Loucy (cell line): ENCODE data around the gene PCP4L1.

Source experiments
- H2AFZ ChIP-seq: fragments of 200-600 bp; sonication (generic); 2 replicates; pipeline ENCODE4 v1.6.0; 2016; ENCODE audit warnings: antibody characterized with exemption, mild to moderate bottlenecking, low read length, moderate library complexity
- H3F3A ChIP-seq: fragments of 200-600 bp; 2 replicates; pipeline ENCODE4 v1.6.0; 2016; ENCODE audit warnings: antibody characterized with exemption, low read depth, mild to moderate bottlenecking
- H3K27me3 ChIP-seq: fragments of 200-600 bp; sonication (generic); 2 replicates; pipeline ENCODE4 v1.6.1; 2014; ENCODE audit warnings: low read length, mild to moderate bottlenecking; ENCODE audit not compliant: insufficient read depth, poor library complexity, severe bottlenecking
- H3K36me3 ChIP-seq: fragments of 200-600 bp; sonication (generic); 2 replicates; pipeline ENCODE4 v1.6.1; 2016; ENCODE audit warnings: low read length; ENCODE audit not compliant: insufficient read depth
- H3K4me1 ChIP-seq: fragments of 200-600 bp; sonication (generic); 2 replicates; pipeline ENCODE4 v1.5.1; 2014; ENCODE audit warnings: low read length, mild to moderate bottlenecking; ENCODE audit not compliant: insufficient read depth, poor library complexity, severe bottlenecking
- H3K4me2 ChIP-seq: fragments of 200-600 bp; sonication (generic); 2 replicates; pipeline ENCODE4 v1.6.0; 2014; ENCODE audit warnings: antibody characterized with exemption, low read length, low read depth, mild to moderate bottlenecking; ENCODE audit not compliant: poor library complexity, severe bottlenecking
- H3K4me3 ChIP-seq: fragments of 200-600 bp; sonication (generic); 2 replicates; pipeline ENCODE4 v1.5.1; 2014; ENCODE audit warnings: low read length, mild to moderate bottlenecking, mixed read lengths; ENCODE audit not compliant: poor library complexity, severe bottlenecking
- H3K79me2 ChIP-seq: fragments of 200-600 bp; sonication (generic); 2 replicates; pipeline ENCODE4 v1.6.1; 2014; ENCODE audit warnings: low read length; ENCODE audit not compliant: insufficient read depth
- H3K9ac ChIP-seq: fragments of 200-600 bp; sonication (generic); 2 replicates; pipeline ENCODE4 v1.6.0; 2014; ENCODE audit warnings: mild to moderate bottlenecking, low read depth, low read length, moderate library complexity; ENCODE audit not compliant: poor library complexity, severe bottlenecking
- H3K9me2 ChIP-seq: fragments of 200-600 bp; sonication (generic); replicated peaks from 2 replicates; pipeline ENCODE4 v1.6.1; 2016; ENCODE audit warnings: low read depth, low read length, mixed read lengths
- H3K9me3 ChIP-seq: fragments of 200-600 bp; sonication (generic); 2 replicates; pipeline ENCODE4 v1.6.1; 2014; ENCODE audit warnings: mild to moderate bottlenecking, antibody characterized with exemption, low read length, low read depth; ENCODE audit not compliant: insufficient read depth
- H4K20me1 ChIP-seq: fragments of 200-600 bp; sonication (generic); 2 replicates; pipeline ENCODE4 v1.6.0; 2014; ENCODE audit warnings: antibody characterized with exemption, low read length, mild to moderate bottlenecking; ENCODE audit not compliant: insufficient read depth, poor library complexity, severe bottlenecking
- EZH2phosphoT487 ChIP-seq: fragments of 200-600 bp; IDR thresholded peaks from 2 replicates; pipeline ENCODE4 v1.6.1; 2018; ENCODE audit warnings: antibody characterized with exemption, mild to moderate bottlenecking, moderate library complexity, borderline replicate concordance
- TF ChIP-seq, protein P1 (sequence below): fragments of 200-600 bp; sonication (generic); conservative IDR thresholded peaks from 2 replicates; pipeline ENCODE4 v1.5.1; 2014; ENCODE audit warnings: mild to moderate bottlenecking, antibody characterized with exemption, low read length

The PCP4L1 gene

DNA sequence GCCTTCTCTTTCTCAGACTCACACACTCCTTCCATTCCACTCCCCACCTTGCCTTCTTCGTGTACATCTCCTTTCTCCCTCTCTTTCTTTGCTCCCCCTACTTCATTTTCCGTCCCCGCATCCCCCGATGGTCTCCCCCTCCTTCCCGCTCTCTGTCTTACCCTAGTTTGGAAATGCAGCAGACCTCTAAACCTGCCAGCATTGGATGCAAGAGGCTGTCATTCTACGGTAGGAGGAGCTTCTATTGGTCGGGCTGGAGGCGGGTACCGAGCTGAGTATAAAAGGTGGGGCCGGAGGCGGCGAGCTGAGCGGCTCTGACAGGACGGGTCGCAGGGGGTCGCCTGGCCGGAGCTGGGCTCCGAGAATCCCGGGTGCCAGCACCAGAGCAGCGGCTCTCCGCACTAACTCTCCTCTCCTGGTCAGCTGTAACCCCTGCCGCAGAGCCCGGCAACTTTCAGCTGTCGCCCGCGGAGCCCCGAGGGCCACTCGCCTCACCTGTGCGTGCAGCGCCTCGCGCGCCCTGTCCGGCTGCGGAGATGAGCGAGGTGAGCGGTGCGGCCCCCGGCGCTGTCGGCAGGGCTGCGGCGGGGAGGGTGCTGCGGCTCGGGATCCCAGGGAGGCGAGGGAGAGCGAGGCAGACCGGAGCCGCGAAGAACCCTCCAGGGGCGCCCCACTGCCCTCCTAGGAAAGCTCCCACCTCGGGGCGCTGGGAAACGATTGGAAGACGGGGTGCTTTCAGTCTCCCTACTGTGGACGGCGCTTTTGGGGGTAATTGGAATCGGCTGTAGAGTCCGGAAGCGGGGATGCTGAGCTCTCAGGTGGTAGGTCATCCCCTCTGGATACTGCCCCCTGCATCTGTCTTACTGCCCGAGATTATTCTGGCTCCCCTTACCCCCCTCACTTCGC, at the start of gene PCP4L1:
Gene PCP4L1, plus strand, starts transcription at position 307 of the 906 bp plus-strand sequence. Its CDS starts 230 bp downstream, at position 537.
- no peak within 1 kb of the TSS for H3K4me2 ChIP-seq

DNA sequence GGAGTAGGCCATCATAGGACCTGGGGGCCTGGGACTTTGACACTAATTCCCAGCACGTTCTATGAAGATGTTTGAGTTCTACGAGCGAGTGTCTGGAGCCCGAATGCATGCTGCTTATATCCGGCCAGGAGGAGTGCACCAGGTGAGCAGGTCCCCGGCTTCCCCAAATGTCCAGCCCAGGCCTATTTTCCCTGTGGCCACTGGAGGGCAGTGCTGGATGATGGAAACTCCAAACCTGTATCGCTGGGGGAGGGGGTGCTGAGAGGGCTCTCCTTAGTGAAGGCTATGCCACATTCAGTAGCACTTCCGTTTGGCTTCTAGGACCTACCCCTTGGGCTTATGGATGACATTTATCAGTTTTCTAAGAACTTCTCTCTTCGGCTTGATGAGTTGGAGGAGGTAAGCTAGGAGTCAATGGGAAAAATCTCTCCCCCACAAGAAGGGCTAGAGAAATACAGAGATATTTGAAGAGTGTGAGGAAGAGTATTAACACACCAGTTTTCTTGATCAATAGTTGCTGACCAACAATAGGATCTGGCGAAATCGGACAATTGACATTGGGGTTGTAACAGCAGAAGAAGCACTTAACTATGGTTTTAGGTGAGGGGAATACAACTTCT, 48.6 kb upstream of the PCP4L1 start:
- TF ChIP-seq, protein P1, sequence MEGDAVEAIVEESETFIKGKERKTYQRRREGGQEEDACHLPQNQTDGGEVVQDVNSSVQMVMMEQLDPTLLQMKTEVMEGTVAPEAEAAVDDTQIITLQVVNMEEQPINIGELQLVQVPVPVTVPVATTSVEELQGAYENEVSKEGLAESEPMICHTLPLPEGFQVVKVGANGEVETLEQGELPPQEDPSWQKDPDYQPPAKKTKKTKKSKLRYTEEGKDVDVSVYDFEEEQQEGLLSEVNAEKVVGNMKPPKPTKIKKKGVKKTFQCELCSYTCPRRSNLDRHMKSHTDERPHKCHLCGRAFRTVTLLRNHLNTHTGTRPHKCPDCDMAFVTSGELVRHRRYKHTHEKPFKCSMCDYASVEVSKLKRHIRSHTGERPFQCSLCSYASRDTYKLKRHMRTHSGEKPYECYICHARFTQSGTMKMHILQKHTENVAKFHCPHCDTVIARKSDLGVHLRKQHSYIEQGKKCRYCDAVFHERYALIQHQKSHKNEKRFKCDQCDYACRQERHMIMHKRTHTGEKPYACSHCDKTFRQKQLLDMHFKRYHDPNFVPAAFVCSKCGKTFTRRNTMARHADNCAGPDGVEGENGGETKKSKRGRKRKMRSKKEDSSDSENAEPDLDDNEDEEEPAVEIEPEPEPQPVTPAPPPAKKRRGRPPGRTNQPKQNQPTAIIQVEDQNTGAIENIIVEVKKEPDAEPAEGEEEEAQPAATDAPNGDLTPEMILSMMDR, result peak; percentile 95
- TF ChIP-seq EZH2phosphoT487, result no peak
- no peaks in the 10 kb centered on the region for H3K27me3 ChIP-seq
- peaks cover 44% of the 10 kb centered on the region; the same call in 1 of the 2 replicates for H3K36me3 ChIP-seq
- H3K9me3 ChIP-seq, result no peaks in the 10 kb centered on the region
- H3K9me2 ChIP-seq, result no peaks in the 10 kb centered on the region
- H3K4me3 ChIP-seq, result no peak overlapping the region
- no peak overlapping the region for H3K4me2 ChIP-seq
- no peak overlapping the region for H3K9ac ChIP-seq
- H3K79me2 ChIP-seq, result 0 out of 2 replicates have a peak, but pooled peaks cover 6% of the 10 kb centered on the region
- H2AFZ ChIP-seq, result no peak overlapping the region
- H3K4me1 ChIP-seq, result peaks cover 8% of the 10 kb centered on the region
- H3F3A ChIP-seq, result no peaks in the 10 kb centered on the region
- no peaks in the 10 kb centered on the region for H4K20me1 ChIP-seq

More for the DNA sequence above, at the start of gene PCP4L1:
- Histone ChIP-seq H3K36me3 (no peaks in the 10 kb centered on the region), H3K9ac (no peak within 1 kb of the TSS), H3K27me3 (no peaks in the 10 kb centered on the region), H3F3A (no peaks in the 10 kb centered on the region), H3K4me3 (no peak within 1 kb of the TSS), H2AFZ (no peak within 1 kb of the TSS), H3K9me2 (no peaks in the 10 kb centered on the region), H4K20me1 (no peaks in the 10 kb centered on the region), H3K9me3 (peaks cover 3% of the 10 kb centered on the region; the same call in 1 of the 2 replicates), H3K4me1 (peaks cover 9% of the 10 kb centered on the region), H3K79me2 (no peaks in the 10 kb centered on the region)
- TF ChIP-seq EZH2phosphoT487, result no peak
- TF ChIP-seq, protein P1, result no peak

DNA sequence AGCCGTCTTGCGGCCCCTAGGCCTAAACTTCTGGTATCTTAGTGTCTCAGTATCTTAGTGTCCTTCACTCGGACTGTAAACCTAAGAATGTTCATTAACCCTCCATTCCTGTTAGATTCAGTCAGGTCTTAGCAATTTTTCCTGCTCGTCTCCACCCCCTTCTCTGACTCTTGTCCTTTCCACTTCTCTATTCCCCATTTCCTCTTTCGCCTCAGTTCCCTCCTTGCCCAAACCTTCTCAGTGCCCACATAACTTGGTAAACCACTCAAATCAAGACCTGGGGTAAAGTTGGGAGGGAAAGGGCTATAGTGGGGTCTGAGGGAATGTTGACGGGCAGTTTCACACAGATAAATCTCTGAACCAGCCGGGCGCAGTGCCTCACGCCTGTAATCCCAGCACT, 44.2 kb upstream of the PCP4L1 start:
- Histone ChIP-seq H3K4me3 (no peak overlapping the region), H3K36me3 (peaks cover 36% of the 10 kb centered on the region; the same call in 1 of the 2 replicates)

More for the DNA sequence above, 44.2 kb upstream of the PCP4L1 start:
- H3K9me3 ChIP-seq, result no peaks in the 10 kb centered on the region
- no peaks in the 10 kb centered on the region for H3K9me2 ChIP-seq
- H2AFZ ChIP-seq, result no peak overlapping the region
- no peaks in the 10 kb centered on the region for H3K27me3 ChIP-seq
- TF ChIP-seq EZH2phosphoT487, result no peak
- TF ChIP-seq, protein P1, result no peak
- H4K20me1 ChIP-seq, result no peaks in the 10 kb centered on the region
- H3K79me2 ChIP-seq, result no peaks in the 10 kb centered on the region
- no peak overlapping the region for H3K9ac ChIP-seq
- no peak overlapping the region for H3K4me2 ChIP-seq
- peaks cover 3% of the 10 kb centered on the region; the same call in 1 of the 2 replicates for H3F3A ChIP-seq
- H3K4me1 ChIP-seq, result peaks cover 27% of the 10 kb centered on the region
